GM19328 (cell line): ENCODE results near the gene CNTLN.
"Not testable (repeated sequence)": the region's sequence is repeated elsewhere in the genome, so short reads cannot be mapped to it uniquely, and the experiment has no call there.

ENCODE experiments used
- ATAC-seq: cut with Tn5 transposase; IDR thresholded peaks from one replicate; pipeline ENCODE4 v1.9.1; 2021; ENCODE audit warnings: mild to moderate bottlenecking, moderate library complexity; ENCODE audit not compliant: unreplicated experiment

CNTLN gene

DNA sequence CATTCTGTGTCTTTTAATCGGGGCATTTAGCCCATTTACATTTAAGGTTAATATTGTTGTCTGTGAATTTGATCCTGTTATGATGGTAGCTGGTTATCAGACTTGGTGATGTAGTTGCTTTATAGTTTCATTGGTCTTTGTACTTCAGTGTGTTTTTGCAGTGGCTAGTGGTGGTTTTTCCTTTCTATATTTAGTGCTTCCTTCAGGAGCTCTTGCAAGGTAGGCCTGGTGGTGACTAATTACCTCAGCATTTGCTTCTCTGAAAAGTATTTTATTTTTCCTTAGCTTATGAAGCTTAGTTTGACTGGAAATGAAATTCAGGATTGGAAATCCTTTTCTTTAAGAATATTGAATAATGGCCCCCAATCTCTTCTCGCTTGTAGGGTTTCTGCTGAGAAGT lies 156.9 kb downstream of the CNTLN start:
- ATAC-seq, result no peak

DNA sequence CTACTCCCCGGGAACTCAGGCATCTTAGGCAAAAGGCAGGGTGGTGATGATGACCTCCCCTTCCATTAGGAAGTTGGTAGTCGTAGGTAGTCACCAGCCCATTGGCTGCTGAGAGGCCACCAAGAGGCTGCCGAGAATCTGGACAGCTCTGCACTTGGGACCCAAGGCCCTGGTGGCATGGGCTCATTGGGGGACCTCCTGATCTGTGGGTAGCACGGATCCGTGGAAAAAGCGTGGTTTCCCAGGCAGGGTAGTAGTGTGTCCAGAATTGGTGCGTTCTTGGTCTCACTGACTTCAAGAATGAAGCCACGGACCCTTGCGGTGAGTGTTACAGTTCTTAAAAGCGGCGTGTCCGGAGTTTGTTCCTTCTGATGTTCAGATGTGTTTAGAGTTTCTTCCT lies 158.8 kb downstream of the CNTLN start:
- no peak for ATAC-seq

DNA sequence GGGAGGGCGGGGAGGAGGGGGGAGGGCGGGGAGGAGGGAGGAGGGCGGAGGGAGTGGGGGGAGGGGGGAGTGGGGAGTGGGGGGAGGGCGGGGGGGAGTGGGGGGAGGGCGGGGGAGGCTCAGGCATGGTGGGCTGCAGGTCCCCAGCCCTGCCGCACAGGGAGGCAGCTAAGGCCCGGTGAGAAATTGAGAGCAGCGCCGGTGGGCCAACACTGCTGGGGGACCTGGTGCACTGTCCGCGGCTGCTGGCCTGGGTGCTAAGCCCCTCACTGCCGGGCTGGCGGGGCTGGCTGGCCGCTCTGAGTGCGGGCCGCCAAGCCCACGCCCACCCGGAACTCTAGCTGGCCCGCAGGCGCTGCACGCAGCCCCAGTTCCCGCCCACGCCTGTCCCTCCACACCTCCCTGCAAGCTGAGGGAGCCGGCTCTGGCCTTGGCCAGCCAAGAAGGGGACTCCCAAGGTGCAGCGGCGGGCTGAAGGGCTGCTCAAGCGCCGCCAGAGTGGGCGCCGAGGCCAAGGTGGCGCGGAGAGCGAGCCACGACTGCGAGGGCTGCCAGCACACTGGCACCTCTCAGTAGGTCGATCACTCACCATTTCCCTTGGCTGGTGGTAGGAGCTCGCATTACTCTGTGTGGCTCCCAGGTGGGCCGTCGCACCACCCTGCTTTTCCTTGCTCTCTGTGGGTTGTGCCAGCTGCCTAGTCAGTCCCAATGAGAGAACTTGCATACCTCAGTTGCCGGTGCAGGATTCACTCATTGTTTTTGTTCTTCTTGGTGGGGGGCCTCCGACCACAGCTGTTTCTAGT lies 160.2 kb downstream of the CNTLN start:
- no peak for ATAC-seq

DNA sequence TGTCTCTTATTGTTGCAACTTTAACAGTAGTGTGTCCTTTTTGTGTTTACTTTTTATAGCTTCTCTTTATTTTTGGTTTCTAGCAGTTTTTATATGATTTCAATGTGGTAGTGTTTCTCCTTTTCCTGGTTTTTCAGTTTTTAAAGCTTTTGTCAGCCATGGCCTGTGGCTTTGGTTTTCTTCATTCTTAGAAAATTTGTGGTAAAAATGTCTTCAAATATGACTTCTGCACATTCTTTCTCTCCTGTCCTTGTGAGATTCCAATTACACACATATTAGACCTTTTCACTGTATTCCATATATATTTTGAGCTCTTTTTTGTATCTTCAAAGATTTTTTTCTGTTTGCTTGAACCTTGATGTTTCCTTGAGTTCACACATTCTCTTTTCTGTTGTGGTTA lies 180.5 kb downstream of the CNTLN start:
- ATAC-seq, result no peak

DNA sequence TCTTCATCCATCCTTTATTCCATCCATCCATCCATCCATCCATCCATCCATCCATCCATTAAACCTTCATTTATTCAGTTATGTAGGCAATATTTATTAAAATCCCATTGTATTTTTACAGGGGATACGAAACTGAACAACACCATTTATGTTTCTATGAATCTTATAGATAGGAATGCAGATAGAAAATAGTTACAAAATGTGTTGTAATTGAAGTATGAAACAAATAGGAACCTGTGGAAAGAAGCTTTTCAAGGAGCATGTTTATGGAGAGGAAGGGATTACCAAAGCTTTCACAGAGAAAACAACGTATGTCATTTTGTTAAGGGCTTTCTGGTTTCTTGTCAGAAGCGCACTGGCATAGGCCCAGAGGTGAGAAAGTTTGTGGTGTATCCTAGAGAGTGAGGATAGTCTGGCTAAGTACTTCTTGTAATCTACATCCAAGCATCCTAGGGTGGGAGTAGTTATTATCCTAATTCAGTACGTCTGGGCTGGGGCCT lies 184.0 kb downstream of the CNTLN start:
- ATAC-seq, result no peak

DNA sequence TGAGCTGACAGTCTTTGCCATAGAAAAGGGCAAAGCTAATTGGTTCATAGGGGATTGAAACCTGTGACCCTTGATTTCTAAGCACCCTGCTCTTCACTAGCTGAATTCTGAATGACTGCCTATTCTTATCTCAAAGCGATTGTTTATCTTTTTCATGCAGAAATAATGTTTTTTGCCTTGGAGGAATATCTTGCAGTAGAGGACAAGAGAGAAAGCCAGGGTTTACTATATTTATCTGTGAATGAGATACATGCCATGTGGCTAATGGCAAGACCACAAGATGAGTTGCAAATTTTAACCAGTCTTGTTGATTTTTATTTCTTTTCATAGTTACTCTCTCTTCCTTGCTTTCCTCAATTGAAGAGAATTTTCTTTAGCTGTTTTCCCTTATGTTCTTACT lies 185.0 kb downstream of the CNTLN start:
- no peak for ATAC-seq

DNA sequence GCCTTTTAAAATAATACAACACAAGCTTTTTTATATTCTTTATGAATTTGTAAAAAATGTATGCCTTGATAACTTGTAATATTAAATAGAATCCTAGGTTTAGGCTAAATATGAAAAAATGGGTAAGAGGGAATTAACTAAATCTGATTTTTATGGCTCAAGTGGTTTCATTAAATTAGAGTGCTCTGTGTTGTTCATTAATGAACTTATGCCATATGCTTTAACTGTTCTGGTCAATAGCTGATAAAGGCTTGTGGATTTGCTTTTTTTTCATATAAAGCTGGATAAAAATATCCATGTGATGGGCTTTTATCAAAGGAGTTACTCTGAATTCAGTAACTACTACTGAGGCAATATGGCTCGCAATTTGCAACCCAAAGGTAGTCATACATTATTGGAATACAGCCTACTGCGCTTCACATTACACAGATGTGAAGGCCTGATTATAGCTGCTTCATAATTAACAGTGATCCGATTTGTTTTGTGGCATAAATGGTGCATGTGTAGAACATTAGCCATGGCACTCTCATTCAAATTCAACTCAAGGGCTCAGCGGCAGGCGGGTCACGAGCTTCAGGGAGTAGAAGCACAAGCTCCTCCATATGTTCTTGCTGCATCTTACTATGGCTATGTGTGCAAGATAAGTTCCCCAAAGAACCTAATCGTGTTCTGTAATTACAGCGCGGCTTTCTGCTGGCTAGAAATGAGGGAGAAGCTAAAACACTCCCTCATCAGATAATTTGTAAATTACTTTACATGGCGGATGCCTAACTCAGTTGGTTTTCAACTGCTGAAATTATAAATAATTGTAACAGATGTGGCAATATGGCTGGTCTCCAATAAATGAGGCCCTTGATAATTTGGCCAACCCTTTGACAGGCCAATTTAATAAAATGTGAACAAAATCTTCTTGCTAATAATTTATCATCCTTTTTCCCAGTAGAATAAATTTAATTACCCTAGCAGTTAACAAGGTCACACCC lies 188.3 kb downstream of the CNTLN start:
- no peak for ATAC-seq

DNA sequence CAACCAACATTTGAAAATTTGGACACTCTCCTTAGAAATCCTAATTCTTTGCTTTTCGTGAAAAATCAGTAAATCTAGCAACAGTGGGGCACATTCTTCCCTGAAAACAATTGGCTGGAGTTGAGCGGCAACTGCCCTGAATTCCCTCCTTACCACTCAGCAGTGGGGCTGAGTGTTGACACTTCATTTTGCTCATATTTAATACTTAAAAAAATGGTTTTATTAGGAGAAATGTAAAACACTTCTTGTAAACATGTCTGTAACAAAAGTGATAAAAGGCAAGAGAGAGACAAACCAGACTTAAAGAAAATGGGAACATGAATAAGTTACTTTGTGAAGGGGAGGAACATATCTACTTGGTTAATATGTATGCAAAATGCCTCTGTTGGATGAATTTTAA lies 193.5 kb downstream of the CNTLN start:
- no peak for ATAC-seq

DNA sequence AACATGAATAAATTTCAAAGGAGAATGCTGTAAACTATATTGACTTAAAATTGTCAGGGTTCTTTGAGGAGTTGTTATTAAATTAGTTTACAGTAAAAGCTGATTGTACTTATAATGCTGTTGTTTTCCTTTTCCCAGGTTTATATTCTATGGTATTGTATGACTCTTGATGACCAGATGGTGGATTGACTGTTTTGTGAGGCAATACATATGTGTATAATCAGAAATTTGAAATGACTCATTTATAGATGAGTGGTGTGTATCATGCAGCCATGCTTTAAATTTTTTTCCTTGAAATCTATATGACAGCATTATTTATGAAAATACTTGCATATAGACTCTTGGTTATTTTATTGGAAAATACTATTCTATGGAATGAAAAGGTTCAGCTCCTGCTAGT lies 195.3 kb downstream of the CNTLN start:
- ATAC-seq, result no peak

DNA sequence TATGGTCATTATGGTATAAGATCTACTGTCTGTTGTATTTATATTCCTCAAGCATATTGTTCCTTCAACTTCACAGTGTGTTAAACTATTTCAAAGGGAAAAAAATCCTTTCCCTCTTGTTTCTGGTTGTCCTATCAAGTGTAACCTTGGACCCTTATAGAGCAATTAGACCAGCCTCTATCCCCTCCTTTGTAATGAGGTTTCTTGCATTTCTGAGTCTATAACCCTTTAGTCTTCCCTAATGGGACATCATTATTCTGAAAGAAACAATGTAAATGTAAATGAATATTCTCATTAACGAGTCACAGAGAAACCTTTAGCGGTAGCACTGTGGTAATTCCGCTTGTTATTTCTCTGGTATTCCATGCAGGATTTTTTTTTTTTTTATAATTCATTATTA lies 197.3 kb downstream of the CNTLN start:
- ATAC-seq, result no peak

DNA sequence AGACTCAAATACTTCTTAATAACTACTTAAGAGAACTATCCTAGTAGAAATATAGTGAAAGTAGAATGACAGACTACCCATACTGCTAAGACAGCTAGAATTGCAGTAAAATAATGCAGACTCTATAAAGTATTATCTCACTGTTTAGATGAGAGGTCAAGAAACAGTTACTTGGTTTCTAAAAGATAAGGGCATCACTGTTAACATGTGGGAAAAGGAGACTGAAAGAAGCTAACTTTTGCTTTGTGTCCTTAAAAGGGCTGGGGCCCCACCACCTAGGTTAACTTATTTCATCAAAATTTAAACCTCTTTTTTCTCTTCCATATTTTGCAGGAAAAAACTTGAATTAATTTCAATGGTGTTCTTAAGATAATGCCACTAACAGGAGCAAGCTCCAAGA lies 204.3 kb downstream of the CNTLN start:
- ATAC-seq, result no peak

DNA sequence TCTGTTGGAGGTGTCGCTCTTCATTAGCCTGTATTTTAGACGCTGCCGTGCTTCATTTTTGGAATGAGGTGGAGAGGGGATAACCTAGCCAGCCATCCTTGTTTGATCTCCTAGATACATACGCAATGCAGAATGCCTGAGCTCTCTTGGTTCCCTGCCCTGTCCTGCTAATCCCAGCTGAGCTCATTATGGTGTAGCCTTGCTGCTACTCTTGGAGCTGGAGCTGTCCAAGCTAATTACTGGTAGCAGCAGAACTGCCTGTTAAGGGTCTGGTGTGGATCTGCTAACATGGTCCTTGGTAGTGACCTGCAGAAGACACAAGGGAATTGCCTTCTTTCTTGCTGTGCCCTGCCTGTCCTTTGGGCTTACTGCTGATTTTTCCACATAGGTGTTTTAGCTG lies 207.9 kb downstream of the CNTLN start:
- no peak for ATAC-seq

DNA sequence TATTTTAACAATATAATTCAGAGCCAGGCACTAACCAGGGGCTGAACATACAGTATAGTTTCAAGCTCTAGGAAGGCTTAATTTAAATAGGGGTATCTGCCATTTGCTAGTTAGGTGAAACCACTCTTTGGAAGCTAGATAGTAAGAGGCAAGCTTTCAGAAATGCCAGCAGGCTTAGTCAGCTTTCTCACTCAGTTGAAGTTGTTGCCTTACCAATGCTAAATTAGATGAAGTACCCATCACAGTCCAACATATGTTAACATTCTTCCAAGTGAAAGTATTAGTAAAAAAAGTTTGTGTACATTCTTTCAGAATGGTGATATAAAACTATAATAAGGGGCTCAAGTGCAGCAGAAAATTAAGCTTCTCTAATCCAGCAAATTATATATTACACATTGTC lies 215.0 kb downstream of the CNTLN start:
- no peak for ATAC-seq

DNA sequence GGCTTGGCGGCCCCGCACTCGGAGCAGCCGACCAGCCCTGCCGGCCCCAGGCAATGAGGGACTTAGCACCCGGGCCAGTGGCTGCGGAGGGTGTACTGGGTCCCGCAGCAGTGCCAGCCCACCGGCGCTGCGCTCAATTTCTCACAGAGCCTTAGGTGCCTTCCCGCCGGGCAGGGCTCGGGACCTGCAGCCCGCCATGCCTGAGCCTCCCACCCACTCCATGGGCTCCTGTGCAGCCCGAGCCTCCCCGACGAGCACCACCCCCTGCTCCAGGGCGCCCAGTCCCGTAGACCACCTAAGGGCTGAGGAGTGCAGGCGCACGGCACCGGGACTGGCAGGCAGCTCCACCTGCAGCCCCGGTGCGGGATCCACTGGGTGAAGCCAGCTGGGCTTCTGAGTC lies 219.2 kb downstream of the CNTLN start:
- not testable (repeated sequence) for ATAC-seq

DNA sequence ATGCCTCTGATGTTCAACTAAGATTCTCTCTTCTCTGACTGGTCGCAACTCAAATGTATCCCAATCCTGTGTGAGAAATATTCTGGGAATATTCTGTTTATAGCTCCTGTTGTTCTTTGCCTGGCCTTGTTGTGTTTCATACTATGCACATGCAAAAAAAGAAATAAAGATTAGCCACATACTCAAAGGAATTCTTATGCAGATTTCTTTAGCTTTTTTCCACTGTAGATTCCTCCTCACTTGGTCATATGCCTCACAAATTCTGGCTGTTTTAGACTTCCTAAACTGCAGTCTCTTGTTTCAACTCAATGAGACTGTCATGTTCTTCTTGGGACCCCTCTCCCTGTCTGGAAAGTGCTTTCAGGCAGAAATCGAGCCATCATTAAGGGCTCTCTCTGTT lies 226.5 kb downstream of the CNTLN start:
- ATAC-seq, result no peak

DNA sequence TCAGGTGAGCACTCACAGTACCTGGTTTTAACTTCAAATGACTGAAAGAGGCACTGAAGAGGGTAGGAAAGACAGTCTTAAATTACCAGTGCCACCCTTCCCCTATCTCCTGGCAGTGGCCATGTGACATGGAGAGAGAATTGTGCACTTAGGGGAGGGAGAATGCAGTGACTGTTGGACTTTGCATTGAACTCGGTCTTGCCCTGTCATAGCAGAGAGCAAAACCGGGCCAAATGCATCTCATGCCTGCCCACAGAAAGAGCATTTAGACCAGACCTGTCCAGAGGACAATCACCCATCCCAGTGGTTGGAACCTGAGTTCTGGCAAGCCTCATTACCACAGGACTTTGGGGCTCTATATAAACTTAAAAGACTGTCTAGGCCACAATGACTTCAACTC lies 232.2 kb downstream of the CNTLN start:
- no peak for ATAC-seq

DNA sequence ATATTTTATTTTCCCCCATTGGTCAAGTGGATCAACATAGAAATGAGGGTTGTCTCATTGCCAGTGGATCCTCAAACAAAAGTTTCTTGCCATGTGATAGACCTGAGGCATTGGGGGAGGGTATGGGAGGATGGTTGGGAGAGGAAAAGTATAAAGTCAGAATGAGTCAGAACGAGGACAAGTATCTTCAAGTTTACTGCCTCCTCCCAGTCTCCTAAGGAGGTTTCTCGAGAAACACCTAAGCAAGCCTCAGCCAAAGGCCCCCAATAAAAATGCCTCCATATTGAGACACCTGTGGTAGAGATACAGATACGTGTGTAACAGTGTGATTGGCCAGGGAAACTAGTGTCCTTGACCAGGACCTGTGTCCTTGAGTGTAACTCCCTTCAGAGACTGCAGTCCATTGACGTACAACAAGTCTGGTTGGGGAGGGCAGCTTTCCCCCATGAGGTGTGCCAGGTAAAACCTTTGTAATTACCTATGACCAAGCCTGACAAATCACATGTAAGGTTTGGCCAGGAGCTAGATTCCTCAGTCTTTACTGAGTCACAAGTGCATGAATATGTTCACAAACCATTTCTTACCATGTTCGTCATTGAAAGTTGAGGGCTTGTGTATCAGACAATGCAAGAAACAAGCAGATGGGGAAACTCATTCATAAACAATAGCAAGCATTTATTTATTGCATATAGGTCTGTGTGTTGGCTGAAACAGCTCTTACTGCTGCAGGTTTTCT lies 245.5 kb downstream of the CNTLN start:
- ATAC-seq, result no peak

DNA sequence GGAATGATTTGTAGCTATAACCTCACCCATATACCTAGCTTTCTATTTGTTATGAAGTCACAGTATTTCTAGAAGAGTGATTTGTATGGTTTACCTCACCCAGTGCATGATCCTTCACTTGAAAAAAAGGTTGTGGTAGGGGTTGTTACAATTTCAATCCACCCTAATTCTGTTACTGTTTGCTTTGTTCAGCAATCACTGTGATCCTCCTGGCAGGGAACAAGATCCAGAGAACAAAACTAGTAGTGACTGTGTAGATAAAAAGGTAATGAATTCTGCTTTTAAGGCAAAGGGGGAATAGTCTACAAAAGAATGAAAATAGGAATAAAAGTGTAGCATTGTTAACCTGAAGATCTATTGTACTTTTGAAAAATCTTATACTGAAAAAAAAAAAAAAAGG lies 252.7 kb downstream of the CNTLN start:
- ATAC-seq, result no peak

DNA sequence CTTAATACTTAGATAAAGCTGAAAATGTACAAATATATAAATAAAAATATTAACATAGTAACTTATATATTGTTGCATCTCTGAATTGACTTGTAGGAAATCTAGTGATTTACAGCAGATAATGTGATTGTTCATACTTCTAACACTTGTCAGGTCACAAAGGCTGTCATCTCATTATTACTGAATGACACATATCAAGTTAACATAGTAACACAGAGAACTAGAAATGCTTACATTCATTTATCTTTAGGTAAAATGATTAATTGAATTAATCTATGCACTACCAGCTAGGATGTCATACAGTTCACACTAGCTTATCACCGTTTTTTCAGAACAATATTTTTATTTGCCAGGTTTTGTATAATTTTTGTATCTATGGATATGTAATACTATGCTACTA lies 254.2 kb downstream of the CNTLN start:
- ATAC-seq, result no peak

DNA sequence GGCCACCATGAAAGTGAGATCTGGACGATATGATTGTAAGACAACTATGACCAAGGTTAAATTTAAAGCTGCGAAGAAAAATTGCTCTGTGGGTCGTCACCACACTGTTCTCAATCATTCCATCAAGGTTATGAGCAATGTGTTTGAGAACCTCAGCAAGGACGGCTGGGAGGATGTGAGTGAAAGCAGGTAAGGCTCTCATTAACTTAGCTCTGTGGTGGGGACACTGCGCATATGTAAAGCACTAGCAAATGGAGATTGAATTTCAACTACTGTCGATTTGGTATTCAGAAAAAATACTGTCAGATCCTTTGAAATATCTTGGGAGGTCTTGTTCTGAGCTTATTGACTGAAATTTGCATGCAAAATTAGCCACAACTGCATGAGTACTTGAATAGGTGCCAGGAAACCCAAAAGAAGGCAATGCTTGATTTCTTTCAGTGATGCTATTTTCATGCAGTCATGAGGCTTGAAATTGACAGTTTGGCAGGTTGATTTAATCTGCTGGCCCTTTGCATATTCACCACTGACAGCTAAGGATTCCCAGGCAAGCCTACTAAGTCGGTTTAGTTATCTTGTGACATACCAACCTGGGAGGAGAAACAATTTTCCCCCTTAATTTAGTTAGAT lies 260.2 kb downstream of the CNTLN start:
- no peak for ATAC-seq
